Measurements from ENCODE around the gene TNS1. TPM values are rescaled to one million over a fixed set of nuclear protein-coding genes. Genes with fewer than 3 reads are reported as not detected.

TNS1 gene
- polyA plus RNA-seq, 1 of the 3 experiments (the other 2 are of a cell fraction), result 12.1 TPM

DNA sequence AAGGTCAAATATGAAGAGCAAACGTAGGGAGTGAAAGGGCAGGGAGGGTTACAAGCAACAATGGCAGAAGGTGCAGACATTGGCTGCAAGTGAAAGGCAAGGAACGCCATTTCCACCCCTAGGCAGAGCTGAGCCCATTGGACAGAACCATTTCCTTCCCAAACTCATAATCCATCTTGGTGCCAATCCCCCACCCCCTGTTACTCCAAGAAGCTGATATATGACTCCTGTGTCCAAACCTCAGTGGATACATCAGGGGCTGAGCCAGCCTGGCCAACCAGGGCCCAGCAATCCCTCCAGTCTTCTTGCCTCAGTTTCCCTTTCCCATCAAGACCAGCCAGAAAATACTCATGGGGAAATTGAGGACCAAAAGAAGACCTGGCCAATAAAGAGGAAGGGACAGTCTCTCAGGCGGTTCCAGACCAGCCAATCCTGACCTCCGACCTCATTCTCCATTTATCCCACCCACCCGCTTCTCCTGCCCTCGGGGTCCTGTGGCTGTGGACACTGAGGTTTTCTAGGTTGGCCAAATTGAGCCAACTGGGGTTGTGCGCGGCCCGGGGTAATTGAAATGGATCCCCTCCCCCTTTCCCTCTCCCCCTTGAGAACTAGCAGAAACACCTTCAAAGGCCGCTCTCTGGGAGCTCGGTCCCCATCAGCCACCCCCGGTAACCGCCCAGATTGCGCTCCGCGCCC lies 24.8 kb downstream of the TNS1 start (continued):
- TF ChIP-seq, protein P1, sequence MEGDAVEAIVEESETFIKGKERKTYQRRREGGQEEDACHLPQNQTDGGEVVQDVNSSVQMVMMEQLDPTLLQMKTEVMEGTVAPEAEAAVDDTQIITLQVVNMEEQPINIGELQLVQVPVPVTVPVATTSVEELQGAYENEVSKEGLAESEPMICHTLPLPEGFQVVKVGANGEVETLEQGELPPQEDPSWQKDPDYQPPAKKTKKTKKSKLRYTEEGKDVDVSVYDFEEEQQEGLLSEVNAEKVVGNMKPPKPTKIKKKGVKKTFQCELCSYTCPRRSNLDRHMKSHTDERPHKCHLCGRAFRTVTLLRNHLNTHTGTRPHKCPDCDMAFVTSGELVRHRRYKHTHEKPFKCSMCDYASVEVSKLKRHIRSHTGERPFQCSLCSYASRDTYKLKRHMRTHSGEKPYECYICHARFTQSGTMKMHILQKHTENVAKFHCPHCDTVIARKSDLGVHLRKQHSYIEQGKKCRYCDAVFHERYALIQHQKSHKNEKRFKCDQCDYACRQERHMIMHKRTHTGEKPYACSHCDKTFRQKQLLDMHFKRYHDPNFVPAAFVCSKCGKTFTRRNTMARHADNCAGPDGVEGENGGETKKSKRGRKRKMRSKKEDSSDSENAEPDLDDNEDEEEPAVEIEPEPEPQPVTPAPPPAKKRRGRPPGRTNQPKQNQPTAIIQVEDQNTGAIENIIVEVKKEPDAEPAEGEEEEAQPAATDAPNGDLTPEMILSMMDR (IDR thresholded peaks at IDR 0.05), result no peak
- TF ChIP-seq CHD2 (IDR thresholded peaks at IDR 0.05; ENCODE audit: low read length, partially characterized antibody) (no peak), ELF1 (IDR thresholded peaks at IDR 0.05) (no peak)

DNA sequence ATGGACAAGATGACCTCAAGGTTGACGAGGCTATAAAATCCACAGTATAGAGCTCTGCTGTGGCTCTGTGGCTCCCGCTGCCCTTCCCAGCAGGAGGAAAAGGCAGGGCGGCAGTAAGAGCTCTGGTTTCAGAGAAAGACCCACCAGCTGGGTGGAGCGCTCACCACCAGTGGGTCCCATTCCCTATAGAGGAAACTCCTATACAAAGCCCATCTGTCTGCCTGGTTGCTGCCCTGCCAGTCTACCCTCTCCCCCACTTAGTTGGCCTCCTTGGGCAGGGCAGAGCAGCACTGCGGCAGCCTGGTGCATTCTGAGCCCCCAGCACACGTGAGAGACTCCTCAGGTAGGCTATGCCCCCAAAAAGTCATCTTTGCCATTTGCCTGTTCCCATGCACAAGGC lies 26.5 kb downstream of the TNS1 start:
- Histone ChIP-seq H3K4me1 (ENCODE audit: control insufficient read depth in 1 of 2, insufficient read depth in 2 of 2, low read depth in 1 of 2, low read length in 1 of 2) (peaks cover 0 to 5% of the 10 kb centered on the region in 2 experiments; a peak in 1 of 4 replicates), H3K4me3 (ENCODE audit: low read depth in 2 of 2, low read length in 1 of 2) (no peak overlapping the region), H4K20me1 (ENCODE audit: insufficient read depth) (peaks cover 82% of the 10 kb centered on the region), H3K36me3 (replicated peaks in 1 of 2; ENCODE audit: control insufficient read depth in 1 of 2, insufficient read depth in 2 of 2, low read length in 1 of 2) (peaks cover 7 to 18% of the 10 kb centered on the region in 2 experiments), H3K9me3 (no peaks in the 10 kb centered on the region), H3K4me2 (no peak overlapping the region), H3K79me2 (ENCODE audit: insufficient read depth) (peaks cover 41% of the 10 kb centered on the region), H3K27ac (ENCODE audit: low read depth in 2 of 2, low read length in 1 of 2) (no peak overlapping the region), H3K9me2 (no peaks in the 10 kb centered on the region), H2AFZ (ENCODE audit: low read depth) (no peak overlapping the region), H3K9ac (no peak overlapping the region), H3K27me3 (ENCODE audit: insufficient read depth) (no peaks in the 10 kb centered on the region), H3F3A (replicated peaks; ENCODE audit: insufficient read depth) (peaks cover 3% of the 10 kb centered on the region)
- 89% methylated on average over 6 of the region's 6 CpGs for WGBS (ENCODE audit: low lambda C conversion rate)
- CTCF ChIA-PET, result interaction anchor here (1.5 to 3.0 kb wide), 2 partner anchors 11 to 191 kb away, joined by 4 to 10 read pairs; no protein-coding TSS in a partner anchor
- TF ChIP-seq RAD21 (IDR thresholded peaks at IDR 0.05; ENCODE audit: low read length) (no peak), MXI1 (IDR thresholded peaks at IDR 0.05; ENCODE audit: low read depth, low read length) (no peak), POLR2AphosphoS5 (IDR thresholded peaks at IDR 0.05; ENCODE audit: low read depth, low read length) (no peak), RFX5 (IDR thresholded peaks at IDR 0.05; ENCODE audit: low read length) (no peak), EP300 (IDR thresholded peaks at IDR 0.05; ENCODE audit: borderline replicate concordance in 1 of 2, low read depth in 1 of 2, low read length in 1 of 2) (no peak), NRF1 (IDR thresholded peaks at IDR 0.05; ENCODE audit: low read depth, low read length) (no peak), RXRA (IDR thresholded peaks at IDR 0.05; ENCODE audit: borderline replicate concordance, low read depth) (no peak), TAF1 (IDR thresholded peaks at IDR 0.05; ENCODE audit: borderline replicate concordance, low read depth, low read length) (no peak), ZBTB33 (IDR thresholded peaks at IDR 0.05; ENCODE audit: borderline replicate concordance, low read depth) (no peak), CHD2 (IDR thresholded peaks at IDR 0.05; ENCODE audit: low read length, partially characterized antibody) (no peak)
- TF ChIP-seq, protein P2, sequence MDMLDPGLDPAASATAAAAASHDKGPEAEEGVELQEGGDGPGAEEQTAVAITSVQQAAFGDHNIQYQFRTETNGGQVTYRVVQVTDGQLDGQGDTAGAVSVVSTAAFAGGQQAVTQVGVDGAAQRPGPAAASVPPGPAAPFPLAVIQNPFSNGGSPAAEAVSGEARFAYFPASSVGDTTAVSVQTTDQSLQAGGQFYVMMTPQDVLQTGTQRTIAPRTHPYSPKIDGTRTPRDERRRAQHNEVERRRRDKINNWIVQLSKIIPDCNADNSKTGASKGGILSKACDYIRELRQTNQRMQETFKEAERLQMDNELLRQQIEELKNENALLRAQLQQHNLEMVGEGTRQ (IDR thresholded peaks at IDR 0.05; ENCODE audit: borderline replicate concordance, low read depth, low read length), result no peak
- TF ChIP-seq, protein P1 (IDR thresholded peaks at IDR 0.05), result no peak
- TF ChIP-seq, protein P3, sequence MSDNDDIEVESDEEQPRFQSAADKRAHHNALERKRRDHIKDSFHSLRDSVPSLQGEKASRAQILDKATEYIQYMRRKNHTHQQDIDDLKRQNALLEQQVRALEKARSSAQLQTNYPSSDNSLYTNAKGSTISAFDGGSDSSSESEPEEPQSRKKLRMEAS (IDR thresholded peaks at IDR 0.05; ENCODE audit: low read depth), result no peak
- TF ChIP-seq, protein P4, sequence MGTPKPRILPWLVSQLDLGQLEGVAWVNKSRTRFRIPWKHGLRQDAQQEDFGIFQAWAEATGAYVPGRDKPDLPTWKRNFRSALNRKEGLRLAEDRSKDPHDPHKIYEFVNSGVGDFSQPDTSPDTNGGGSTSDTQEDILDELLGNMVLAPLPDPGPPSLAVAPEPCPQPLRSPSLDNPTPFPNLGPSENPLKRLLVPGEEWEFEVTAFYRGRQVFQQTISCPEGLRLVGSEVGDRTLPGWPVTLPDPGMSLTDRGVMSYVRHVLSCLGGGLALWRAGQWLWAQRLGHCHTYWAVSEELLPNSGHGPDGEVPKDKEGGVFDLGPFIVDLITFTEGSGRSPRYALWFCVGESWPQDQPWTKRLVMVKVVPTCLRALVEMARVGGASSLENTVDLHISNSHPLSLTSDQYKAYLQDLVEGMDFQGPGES (IDR thresholded peaks at IDR 0.05; ENCODE audit: low read depth, low read length), result no peak
- POLR2A ChIA-PET, result no interaction called here
- DNase-seq, result no peak
